Neutrophil (primary cell): Measurements from ENCODE around the gene SUPT4H1.

Experiments used
- H3K27ac ChIP-seq: fragments of 200-600 bp; sonication (generic); 2 replicates; pipeline ENCODE4 v1.5.1; 2016; ENCODE audit warnings: mild to moderate bottlenecking, moderate library complexity
- H3K27me3 ChIP-seq: fragments of 200-600 bp; sonication (generic); 2 replicates; pipeline ENCODE4 v1.6.0; 2016; ENCODE audit warnings: mild to moderate bottlenecking
- H3K36me3 ChIP-seq: fragments of 200-600 bp; sonication (generic); 2 replicates; pipeline ENCODE4 v1.5.1; 2017
- H3K4me1 ChIP-seq, 2 experiments: fragments of 200-600 bp in 1 of 2; sonication (generic) in 1 of 2; 1 replicate in 1 of 2; 2 replicates in 1 of 2; pipeline versions ENCODE4 v1.5.1 to v1.6.1; 2013 to 2016; ENCODE audit warnings: low read depth in 1 of 2, low read length in 1 of 2, mild to moderate bottlenecking in 1 of 2, moderate library complexity in 1 of 2; ENCODE audit not compliant: control insufficient read depth in 1 of 2, insufficient read depth in 1 of 2
- H3K4me3 ChIP-seq, 2 experiments: fragments of 200-600 bp in 1 of 2; sonication (generic) in 1 of 2; 1 replicate in 1 of 2; 2 replicates in 1 of 2; pipeline ENCODE4 v1.5.1; 2013 to 2016; ENCODE audit warnings: low read depth in 1 of 2, low read length in 1 of 2, mild to moderate bottlenecking in 1 of 2, moderate library complexity in 1 of 2
- H3K9me3 ChIP-seq: fragments of 200-600 bp; sonication (generic); 2 replicates; pipeline ENCODE4 v1.5.1; 2016
- CTCF ChIP-seq: fragments of 200-600 bp; sonication (generic); IDR thresholded peaks from 2 replicates; pipeline ENCODE4 v1.5.1; 2016; ENCODE audit warnings: antibody characterized with exemption

Gene SUPT4H1

GRCh38 chr17:58327363-58328194, 24.4 kb downstream of the SUPT4H1 start:
- Histone ChIP-seq H3K4me3 (peak overlapping the region; percentile 86 to 95), H3K27me3 (peaks cover 31% of the 10 kb centered on the region), H3K4me1 (peaks cover 69 to 72% of the 10 kb centered on the region in 2 experiments), H3K27ac (peak overlapping the region; percentile 100), H3K36me3 (peaks cover 20% of the 10 kb centered on the region), H3K9me3 (no peaks in the 10 kb centered on the region)
- no peak for TF ChIP-seq CTCF

GRCh38 chr17:58326609-58327362, 25.2 kb downstream of the SUPT4H1 start:
- Histone ChIP-seq H3K9me3 (no peaks in the 10 kb centered on the region), H3K4me3 (peak overlapping the region in 1 of 2 experiments; percentile 19), H3K27me3 (peaks cover 32% of the 10 kb centered on the region), H3K36me3 (peaks cover 20% of the 10 kb centered on the region), H3K4me1 (peaks cover 68 to 72% of the 10 kb centered on the region in 2 experiments), H3K27ac (peak overlapping the region; percentile 100)
- TF ChIP-seq CTCF: no peak

GRCh38 chr17:58325976-58326468, 26.0 kb downstream of the SUPT4H1 start:
- Histone ChIP-seq H3K36me3 (peaks cover 16% of the 10 kb centered on the region), H3K27ac (peak overlapping the region; percentile 59), H3K4me3 (peak overlapping the region in 1 of 2 experiments; percentile 16), H3K4me1 (peaks cover 68 to 72% of the 10 kb centered on the region in 2 experiments), H3K9me3 (no peaks in the 10 kb centered on the region), H3K27me3 (peaks cover 32% of the 10 kb centered on the region)
- no peak for TF ChIP-seq CTCF

- no peaks in the 10 kb centered on the region for H3K9me3 ChIP-seq
- H3K4me3 ChIP-seq: peak overlapping the region in 1 of 2 experiments; percentile 57
- H3K4me1 ChIP-seq: peaks cover 65 to 66% of the 10 kb centered on the region in 2 experiments
- H3K27me3 ChIP-seq: peaks cover 32% of the 10 kb centered on the region
- peaks cover 9% of the 10 kb centered on the region for H3K36me3 ChIP-seq
- no peak overlapping the region for H3K27ac ChIP-seq
- no peak for TF ChIP-seq CTCF
Observed at GRCh38 chr17:58325289-58325726, 26.7 kb downstream of the SUPT4H1 start.

- Histone ChIP-seq H3K9me3 (no peaks in the 10 kb centered on the region), H3K4me3 (peak overlapping the region; percentile 57 to 62), H3K27ac (no peak overlapping the region), H3K4me1 (peaks cover 58 to 59% of the 10 kb centered on the region in 2 experiments), H3K27me3 (peaks cover 32% of the 10 kb centered on the region), H3K36me3 (peaks cover 2% of the 10 kb centered on the region)
- no peak for TF ChIP-seq CTCF
Observed at GRCh38 chr17:58324409-58325288, 27.4 kb downstream of the SUPT4H1 start.
